Thyroid gland (tissue), 4 donors: ENCODE measurements around the gene LSMEM2.

Experiments used
- CTCF ChIP-seq, 6 experiments: fragments of 200-600 bp in 3 of 6; fragments of 450-650 bp in 3 of 6; sonication (generic) in 3 of 6; IDR thresholded peaks; one replicate each; pipeline ENCODE4 v1.5.1; 2016 to 2019; ENCODE audit warnings: antibody characterized with exemption in 6 of 6, mild to moderate bottlenecking in 2 of 6, inconsistent platforms in 1 of 6, moderate library complexity in 1 of 6
- POLR2A ChIP-seq, 2 donors: fragments of 450-650 bp; IDR thresholded peaks; one replicate each; pipeline ENCODE4 v1.6.1; 2017; ENCODE audit warnings: antibody characterized with exemption in 2 of 2, mild to moderate bottlenecking in 2 of 2, moderate library complexity in 1 of 2

GRCh38 chr3:50262778-50263177 lies 16.1 kb upstream of the LSMEM2 start:
- TF ChIP-seq CTCF (IDR thresholded peaks at IDR 0.05) (no peak), POLR2A (IDR thresholded peaks at IDR 0.05) (no peak)
